Left ventricle myocardium superior (tissue), 1 donor: ENCODE results near the gene MAN1C1. TPM values are rescaled to one million over a fixed set of nuclear protein-coding genes. Genes with fewer than 3 reads are reported as not detected.

ENCODE experiments used
- ATAC-seq: fragments of 200-7000 bp; cut with Tn5 transposase; one replicate; pipeline ENCODE4 v1.9.1; 2020; ENCODE audit warnings: mild to moderate bottlenecking, moderate library complexity
- DNase-seq: peaks from one replicate; pipeline ENCODE4 v3.0.0-alpha.2; 2020
- intact Hi-C: fragments of 100-400 bp; cut with micrococcal nuclease; formaldehyde crosslinking; loops from one replicate; pipeline ENCODE4 v1.11.0; 2022
- total RNA-seq: library from RNA; stranded (reverse); fragmentation: NEBNext Ultra II Directional; extraction: Animal tissue kit (Norgen Biotek cat#: 25700); gene quantifications from one replicate; pipeline ENCODE4 v1.2.1, GENCODE V29; 2021
- donor health status: DM: no; HTN: yes; CAD: no; lungs with severe emphysema.

Gene MAN1C1
- total RNA-seq, 1 donor from 2014 or later = 17.9 TPM

GRCh38 chr1:25669781-25670567, 53.4 kb downstream of the MAN1C1 start:
- intact Hi-C loops = no loop called here
- no peak for ATAC-seq
- DNase-seq = no peak

GRCh38 chr1:25671929-25672328, 55.3 kb downstream of the MAN1C1 start:
- DNase-seq (no peak), ATAC-seq (peak; percentile 58)
- intact Hi-C loops = no loop called here

- DNase-seq (no peak), ATAC-seq (peak; percentile 41)
- intact Hi-C loops = no loop called here
These were observed 56.3 kb downstream of the MAN1C1 start for GRCh38 chr1:25672763-25673409.

- ATAC-seq = no peak
- no peak for DNase-seq
- intact Hi-C loops = no loop called here
These were observed 56.9 kb downstream of the MAN1C1 start for GRCh38 chr1:25673456-25673855.

GRCh38 chr1:25673962-25674806, 57.6 kb downstream of the MAN1C1 start:
- ATAC-seq = no peak
- intact Hi-C loops = no loop called here
- DNase-seq = no peak

- ATAC-seq (no peak), DNase-seq (no peak)
- intact Hi-C loops = no loop called here
These were observed 58.2 kb downstream of the MAN1C1 start for GRCh38 chr1:25674807-25675084.

GRCh38 chr1:25675729-25676476, 59.3 kb downstream of the MAN1C1 start:
- intact Hi-C loops = no loop called here
- no peak for ATAC-seq
- no peak for DNase-seq

GRCh38 chr1:25676488-25676887, 59.9 kb downstream of the MAN1C1 start:
- ATAC-seq (peak; percentile 49), DNase-seq (peak; percentile 54)
- intact Hi-C loops = no loop called here

GRCh38 chr1:25677193-25677773, 60.7 kb downstream of the MAN1C1 start:
- peak; percentile 25 for ATAC-seq
- DNase-seq = no peak
- intact Hi-C loops = no loop called here

GRCh38 chr1:25679171-25679570, 62.6 kb downstream of the MAN1C1 start:
- DNase-seq = no peak
- no peak for ATAC-seq
- intact Hi-C loops = no loop called here

GRCh38 chr1:25680701-25681100, 64.1 kb downstream of the MAN1C1 start:
- intact Hi-C loops = no loop called here
- ATAC-seq = no peak
- no peak for DNase-seq

GRCh38 chr1:25682059-25682601, 65.5 kb downstream of the MAN1C1 start:
- ATAC-seq (no peak), DNase-seq (no peak)
- intact Hi-C loops = no loop called here

- intact Hi-C loops = no loop called here
- no peak for DNase-seq
- no peak for ATAC-seq
These were observed 66.6 kb downstream of the MAN1C1 start for GRCh38 chr1:25683177-25683576.

- peak; percentile 13 for ATAC-seq
- DNase-seq = no peak
- intact Hi-C loops = no loop called here
These were observed 67.1 kb downstream of the MAN1C1 start for GRCh38 chr1:25683731-25684130.

GRCh38 chr1:25684216-25684965, 67.8 kb downstream of the MAN1C1 start:
- DNase-seq (peak; percentile 59), ATAC-seq (peak; percentile 45)
- intact Hi-C loops = no loop called here

- intact Hi-C loops = no loop called here
- DNase-seq = no peak
- no peak for ATAC-seq
These were observed 68.7 kb downstream of the MAN1C1 start for GRCh38 chr1:25685211-25685750.

- intact Hi-C loops = no loop called here
- no peak for ATAC-seq
- DNase-seq = peak; percentile 49
These were observed 69.5 kb downstream of the MAN1C1 start for GRCh38 chr1:25685938-25686665.
